ENCODE measurements around the gene PKD1.

Gene PKD1

GRCh38 chr16:2151188-2152091 lies 15.7 kb upstream of the PKD1 start:
- no peak for DNase-seq (ENCODE audit: low spot score)
- in situ Hi-C loops (cut with MboI; ENCODE audit: low sequenced_read_pairs, unreplicated experiment): no loop called here
- TF ChIP-seq CTCF (IDR thresholded peaks at IDR 0.05; ENCODE audit: borderline replicate concordance, control extremely low read depth, extremely low read depth, insufficient read depth, missing control alignments): no peak

DNA sequence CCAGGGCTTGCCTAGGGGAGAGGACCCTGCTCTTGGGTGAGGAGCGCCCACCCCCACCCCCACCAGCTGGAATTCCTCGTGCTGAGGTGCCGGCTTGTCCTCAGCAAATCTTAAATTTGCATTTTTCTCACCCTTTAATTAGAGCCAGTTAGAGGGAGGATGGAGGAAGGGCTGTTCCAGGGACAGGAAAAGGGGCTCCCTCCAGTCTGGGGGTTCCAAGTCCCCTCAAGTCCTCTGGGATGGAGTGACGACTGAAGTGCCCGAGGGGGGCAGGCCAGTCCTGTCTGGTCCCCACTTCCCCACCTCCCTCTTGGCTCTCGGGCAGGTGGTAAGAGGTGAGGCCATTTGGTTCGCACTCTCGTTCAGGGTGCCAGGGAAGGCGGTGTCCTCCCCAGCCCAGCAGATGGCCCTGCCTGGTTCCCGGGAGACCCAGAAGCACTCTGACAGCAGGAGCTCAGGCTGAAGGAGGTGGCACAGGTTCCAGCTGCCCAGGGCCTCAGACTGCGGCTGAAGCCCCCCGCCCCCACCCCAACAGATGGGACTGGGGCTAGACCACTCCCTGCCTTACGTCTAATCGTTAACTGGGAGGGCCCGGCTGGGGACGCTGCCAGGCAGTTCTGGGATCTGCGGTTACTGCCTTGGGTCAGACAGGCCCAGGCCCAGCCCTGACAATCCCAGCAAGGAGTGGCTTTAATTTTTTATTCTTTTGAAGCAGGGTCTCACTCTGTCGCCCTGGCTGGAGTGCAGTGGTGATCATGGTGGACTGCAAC lies 14.9 kb upstream of the PKD1 start:
- TF ChIP-seq CTCF (IDR thresholded peaks at IDR 0.05; ENCODE audit: borderline replicate concordance, control extremely low read depth, extremely low read depth, insufficient read depth, missing control alignments): no peak
- no peak for DNase-seq (ENCODE audit: low spot score)
- in situ Hi-C loops (cut with MboI; ENCODE audit: low sequenced_read_pairs, unreplicated experiment): no loop called here

- no peak for TF ChIP-seq CTCF (IDR thresholded peaks at IDR 0.05; ENCODE audit: borderline replicate concordance, control extremely low read depth, extremely low read depth, insufficient read depth, missing control alignments)
- DNase-seq (ENCODE audit: low spot score): no peak
- in situ Hi-C loops (cut with MboI; ENCODE audit: low sequenced_read_pairs, unreplicated experiment): no loop called here
These were observed 14.1 kb upstream of the PKD1 start for GRCh38 chr16:2149630-2150417.

- in situ Hi-C loops (cut with MboI; ENCODE audit: low sequenced_read_pairs, unreplicated experiment): no loop called here
- TF ChIP-seq CTCF (IDR thresholded peaks at IDR 0.05; ENCODE audit: borderline replicate concordance, control extremely low read depth, extremely low read depth, insufficient read depth, missing control alignments): no peak
- DNase-seq (ENCODE audit: low spot score): peak; percentile 64
These were observed 13.3 kb upstream of the PKD1 start for GRCh38 chr16:2148714-2149629.

DNA sequence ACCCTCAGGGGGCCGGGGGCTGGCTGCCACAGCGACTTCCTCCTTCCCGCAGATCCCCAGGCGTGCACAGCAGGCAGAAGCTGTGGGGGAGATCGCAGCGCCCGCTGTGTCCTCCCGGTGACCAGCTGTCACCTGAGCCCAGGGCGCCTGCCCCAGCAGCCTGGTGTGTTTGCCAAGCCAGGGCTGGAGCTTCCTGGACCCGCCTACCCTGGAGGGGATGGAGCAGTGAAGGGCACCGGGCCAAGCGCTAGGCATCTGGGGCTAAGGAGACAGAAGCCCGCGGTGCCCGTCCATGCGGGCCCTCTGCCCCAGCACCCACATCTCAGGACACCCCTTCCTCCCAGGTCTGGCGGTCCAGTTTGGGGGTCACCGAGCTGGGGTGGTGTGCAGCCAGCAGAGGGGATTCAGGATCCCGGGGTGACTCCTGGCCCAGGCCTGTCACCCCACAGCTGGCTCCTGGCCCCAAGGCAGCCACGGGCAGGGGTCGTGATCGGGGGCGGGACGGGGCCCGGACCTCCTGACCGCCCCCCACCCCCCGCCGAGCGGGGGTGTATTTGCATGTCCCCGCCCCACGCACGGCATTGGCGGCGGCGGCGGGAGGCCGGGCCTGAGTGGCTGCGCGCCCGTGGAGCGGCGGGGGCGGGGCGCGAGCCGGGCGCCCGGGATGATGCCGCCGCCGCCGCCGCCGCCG lies 12.4 kb upstream of the PKD1 start, which contains the start of gene RAB26:
Gene RAB26, plus strand, starts transcription at position 645 of the 691 bp plus-strand sequence. CDS start 159 bp downstream, outside the sequence.
- no peak for TF ChIP-seq CTCF (IDR thresholded peaks at IDR 0.05; ENCODE audit: borderline replicate concordance, control extremely low read depth, extremely low read depth, insufficient read depth, missing control alignments)
- peak; percentile 71 for DNase-seq (ENCODE audit: low spot score)
- in situ Hi-C loops (cut with MboI; ENCODE audit: low sequenced_read_pairs, unreplicated experiment): no loop called here

Data from GM13976 (cell line).